Hepatocyte (in vitro differentiated cells): ENCODE measurements around the gene TSPAN33. TPM values are rescaled to one million over a fixed set of nuclear protein-coding genes. Genes with fewer than 3 reads are reported as not detected.

Source experiments
- DNase-seq: peaks from one replicate; pipeline ENCODE4 v3.0.0-alpha.2; 2016; ENCODE audit warnings: low spot score
- H2AFZ ChIP-seq: fragments of 200-600 bp; sonication (generic); 2 replicates; pipeline ENCODE4 v1.6.0; 2016; ENCODE audit warnings: antibody characterized with exemption, mild to moderate bottlenecking
- H3K27ac ChIP-seq: fragments of 200-600 bp; sonication (generic); 2 replicates; pipeline ENCODE4 v1.5.1; 2016; ENCODE audit warnings: mild to moderate bottlenecking
- H3K27me3 ChIP-seq: fragments of 200-600 bp; sonication (generic); 2 replicates; pipeline ENCODE4 v1.6.1; 2016
- H3K36me3 ChIP-seq: fragments of 200-600 bp; sonication (generic); replicated peaks from 2 replicates; pipeline ENCODE4 v1.5.1; 2016; ENCODE audit warnings: low read depth; ENCODE audit not compliant: insufficient read depth
- H3K4me1 ChIP-seq: fragments of 200-600 bp; sonication (generic); 2 replicates; pipeline ENCODE4 v1.5.1; 2016; ENCODE audit warnings: mild to moderate bottlenecking, moderate library complexity; ENCODE audit not compliant: insufficient read depth
- H3K4me2 ChIP-seq: fragments of 200-600 bp; sonication (generic); 2 replicates; pipeline ENCODE4 v1.6.0; 2016
- H3K4me3 ChIP-seq: fragments of 200-600 bp; sonication (generic); 2 replicates; pipeline ENCODE4 v1.5.1; 2016; ENCODE audit warnings: mild to moderate bottlenecking
- H3K79me2 ChIP-seq: fragments of 200-600 bp; sonication (generic); 2 replicates; pipeline ENCODE4 v1.6.0; 2017; ENCODE audit warnings: mild to moderate bottlenecking
- H3K9me2 ChIP-seq: fragments of 200-600 bp; sonication (generic); replicated peaks from 2 replicates; pipeline ENCODE4 v1.6.0; 2017; ENCODE audit warnings: mild to moderate bottlenecking; ENCODE audit not compliant: insufficient read depth
- H3K9me3 ChIP-seq: fragments of 200-600 bp; sonication (generic); 2 replicates; pipeline ENCODE4 v1.5.1; 2016; ENCODE audit warnings: low read depth, mild to moderate bottlenecking
- H4K20me1 ChIP-seq: fragments of 200-600 bp; sonication (generic); 2 replicates; pipeline ENCODE4 v1.6.0; 2016; ENCODE audit warnings: mild to moderate bottlenecking; ENCODE audit not compliant: insufficient read depth, poor library complexity, severe bottlenecking
- CTCF ChIP-seq: fragments of 200-600 bp; sonication (generic); IDR thresholded peaks from 2 replicates; pipeline ENCODE4 v1.5.1; 2016; ENCODE audit warnings: antibody characterized with exemption, mild to moderate bottlenecking; ENCODE audit not compliant: poor library complexity
- EZH2 ChIP-seq: fragments of 200-600 bp; sonication (generic); IDR thresholded peaks from 2 replicates; pipeline ENCODE4 v1.6.1; 2016; ENCODE audit warnings: antibody characterized with exemption, mild to moderate bottlenecking, borderline replicate concordance
- EZH2phosphoT487 ChIP-seq: fragments of 200-600 bp; sonication (generic); IDR thresholded peaks from one replicate; pipeline ENCODE4 v1.6.1; 2018; ENCODE audit warnings: antibody characterized with exemption, mild to moderate bottlenecking, low read depth, moderate library complexity; ENCODE audit not compliant: unreplicated experiment, severe bottlenecking
- WGBS: methylation state at CpG from one replicate; pipeline ENCODE4 v1.1.6; 2016; ENCODE audit warnings: low lambda C conversion rate; ENCODE audit errors: missing lambda C conversion rate; 5-methylcytosine and 5-hydroxymethylcytosine counted together
- polyA plus RNA-seq: library from polyadenylated mRNA; unstranded; fragments of >200 nt; fragmentation: Nextera tagmentation; extraction: Ambion mirVana; gene quantifications from 2 replicates; pipeline ENCODE4 v1.2.1, GENCODE V29; 2016
- total RNA-seq: library from RNA; depleted of rRNA; stranded (reverse); fragments of >200 nt; gene quantifications from 2 replicates; pipeline ENCODE4 v1.2.3, GENCODE V29; 2014

The TSPAN33 gene
- total and polyA plus RNA-seq, 2 experiments from 2014 or later = 7.8 to 9.6 TPM

- WGBS = 79% methylated on average over 5 of the region's 5 CpGs
- H3K4me3 ChIP-seq = no peak overlapping the region
- H3K36me3 ChIP-seq = no peaks in the 10 kb centered on the region
- no peaks in the 10 kb centered on the region for H3K9me2 ChIP-seq
- no peak for DNase-seq
- H3K9me3 ChIP-seq = no peaks in the 10 kb centered on the region
- no peak overlapping the region for H3K4me2 ChIP-seq
- H3K27ac ChIP-seq = no peak overlapping the region
- H2AFZ ChIP-seq = no peak overlapping the region
- no peaks in the 10 kb centered on the region for H3K27me3 ChIP-seq
- no peaks in the 10 kb centered on the region for H3K4me1 ChIP-seq
- no peaks in the 10 kb centered on the region for H3K79me2 ChIP-seq
- TF ChIP-seq EZH2 = no peak
- no peak for TF ChIP-seq EZH2phosphoT487
- H4K20me1 ChIP-seq = no peaks in the 10 kb centered on the region
Measured at GRCh38 chr7:129162732-129163131, 18.2 kb downstream of the TSPAN33 start.

DNA sequence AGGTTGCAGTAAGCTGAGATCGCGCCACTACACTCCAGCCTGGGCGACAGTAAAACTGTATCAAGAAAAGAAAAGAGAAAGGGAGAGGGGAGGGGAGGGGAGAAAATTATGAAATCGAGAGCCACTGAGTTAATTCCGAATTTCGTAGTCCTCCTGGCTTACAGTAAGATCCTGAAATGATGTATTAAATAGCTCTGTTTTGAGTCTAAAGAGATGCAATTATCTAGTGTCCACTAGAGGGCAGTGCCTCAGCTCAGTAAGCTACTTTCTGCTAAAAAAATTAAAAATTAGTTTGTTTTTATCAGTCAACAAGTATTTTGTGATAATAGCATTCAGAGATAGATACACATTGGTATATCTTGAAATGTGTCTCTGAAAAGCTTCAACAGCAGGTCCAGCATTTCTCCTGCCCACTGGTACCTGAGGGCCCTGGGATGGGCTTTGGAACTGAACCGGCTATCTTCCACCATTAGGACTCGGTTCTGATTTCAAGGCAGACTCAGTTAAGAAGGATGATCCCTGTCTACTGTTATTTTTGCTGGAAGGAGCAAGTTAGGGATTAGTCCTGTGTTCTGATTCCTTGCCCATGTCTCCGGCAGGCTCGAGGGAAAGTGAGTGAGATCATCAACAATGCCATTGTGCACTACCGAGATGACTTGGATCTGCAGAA, 19.5 kb downstream of the TSPAN33 start:
- no peak overlapping the region for H2AFZ ChIP-seq
- peak; percentile 76 for DNase-seq
- peak; percentile 94 for TF ChIP-seq CTCF
- TF ChIP-seq EZH2 = no peak
- no peaks in the 10 kb centered on the region for H3K4me1 ChIP-seq
- H3K9me3 ChIP-seq = no peaks in the 10 kb centered on the region
- 72% methylated on average over 11 of the region's 11 CpGs for WGBS
- H4K20me1 ChIP-seq = no peaks in the 10 kb centered on the region
- H3K4me2 ChIP-seq = no peak overlapping the region
- no peaks in the 10 kb centered on the region for H3K36me3 ChIP-seq
- no peak overlapping the region for H3K27ac ChIP-seq
- H3K27me3 ChIP-seq = no peaks in the 10 kb centered on the region
- no peaks in the 10 kb centered on the region for H3K79me2 ChIP-seq
- H3K4me3 ChIP-seq = no peak overlapping the region
- H3K9me2 ChIP-seq = no peaks in the 10 kb centered on the region

DNA sequence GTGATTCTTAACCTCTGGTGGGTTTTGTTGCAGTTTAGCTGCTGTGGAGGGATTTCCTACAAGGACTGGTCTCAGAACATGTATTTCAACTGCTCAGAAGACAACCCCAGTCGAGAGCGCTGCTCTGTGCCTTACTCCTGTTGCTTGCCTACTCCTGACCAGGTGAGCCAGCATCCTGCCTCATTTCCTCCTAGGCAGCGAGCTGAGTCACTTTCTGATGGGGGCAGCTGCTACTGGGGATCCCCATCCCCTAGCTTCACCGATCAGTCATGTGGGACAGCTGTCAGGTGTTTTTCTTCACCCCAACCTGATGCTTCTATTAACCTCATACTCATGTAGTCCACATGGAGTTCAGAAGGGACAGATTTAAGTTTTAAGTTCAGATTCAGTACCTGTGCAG, 22.2 kb downstream of the TSPAN33 start:
- DNase-seq = no peak
- TF ChIP-seq EZH2 = no peak
- no peak for TF ChIP-seq EZH2phosphoT487
- no peak for TF ChIP-seq CTCF
- H3K27me3 ChIP-seq = no peaks in the 10 kb centered on the region
- H3K9me3 ChIP-seq = no peaks in the 10 kb centered on the region
- no peak overlapping the region for H2AFZ ChIP-seq
- 93% methylated on average over 4 of the region's 4 CpGs for WGBS
- no peak overlapping the region for H3K4me3 ChIP-seq
- no peak overlapping the region for H3K4me2 ChIP-seq
- no peak overlapping the region for H3K27ac ChIP-seq
- H3K9me2 ChIP-seq = no peaks in the 10 kb centered on the region
- peaks cover 10% of the 10 kb centered on the region for H3K4me1 ChIP-seq
- no peaks in the 10 kb centered on the region for H4K20me1 ChIP-seq
- no peaks in the 10 kb centered on the region for H3K79me2 ChIP-seq
- no peaks in the 10 kb centered on the region for H3K36me3 ChIP-seq

DNA sequence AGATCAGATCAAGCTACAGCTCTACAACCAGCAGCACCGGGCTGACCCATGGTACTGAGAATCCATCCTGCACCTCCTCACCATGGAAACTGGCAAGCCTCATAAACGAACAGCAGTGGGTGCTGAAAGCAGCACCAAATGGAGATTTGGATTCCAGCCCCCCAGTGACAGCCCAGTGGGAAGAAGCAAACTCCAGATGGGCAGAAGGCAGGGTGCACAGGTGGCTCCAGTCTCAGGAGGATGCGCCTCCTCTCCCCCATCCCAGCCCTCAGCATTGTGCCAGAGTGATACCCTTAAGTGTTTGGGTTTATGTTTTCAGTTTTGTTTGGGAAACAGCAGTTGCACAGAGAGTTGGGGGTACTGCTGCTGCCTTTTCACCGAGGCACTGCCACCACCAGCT, 23.3 kb downstream of the TSPAN33 start:
- H3K27ac ChIP-seq = peak overlapping the region; percentile 89
- H3K9me2 ChIP-seq = no peaks in the 10 kb centered on the region
- H3K4me1 ChIP-seq = peaks cover 10% of the 10 kb centered on the region
- DNase-seq = no peak
- TF ChIP-seq EZH2phosphoT487 (no peak), EZH2 (no peak), CTCF (no peak)
- no peak overlapping the region for H3K4me3 ChIP-seq
- WGBS = 80% methylated on average over 4 of the region's 4 CpGs
- H3K4me2 ChIP-seq = peak overlapping the region; percentile 84
- no peaks in the 10 kb centered on the region for H4K20me1 ChIP-seq
- H2AFZ ChIP-seq = no peak overlapping the region
- H3K27me3 ChIP-seq = no peaks in the 10 kb centered on the region
- H3K9me3 ChIP-seq = no peaks in the 10 kb centered on the region
- H3K36me3 ChIP-seq = no peaks in the 10 kb centered on the region
- no peaks in the 10 kb centered on the region for H3K79me2 ChIP-seq
